ENCODE measurements around the gene PRXL2A.

Gene PRXL2A

DNA sequence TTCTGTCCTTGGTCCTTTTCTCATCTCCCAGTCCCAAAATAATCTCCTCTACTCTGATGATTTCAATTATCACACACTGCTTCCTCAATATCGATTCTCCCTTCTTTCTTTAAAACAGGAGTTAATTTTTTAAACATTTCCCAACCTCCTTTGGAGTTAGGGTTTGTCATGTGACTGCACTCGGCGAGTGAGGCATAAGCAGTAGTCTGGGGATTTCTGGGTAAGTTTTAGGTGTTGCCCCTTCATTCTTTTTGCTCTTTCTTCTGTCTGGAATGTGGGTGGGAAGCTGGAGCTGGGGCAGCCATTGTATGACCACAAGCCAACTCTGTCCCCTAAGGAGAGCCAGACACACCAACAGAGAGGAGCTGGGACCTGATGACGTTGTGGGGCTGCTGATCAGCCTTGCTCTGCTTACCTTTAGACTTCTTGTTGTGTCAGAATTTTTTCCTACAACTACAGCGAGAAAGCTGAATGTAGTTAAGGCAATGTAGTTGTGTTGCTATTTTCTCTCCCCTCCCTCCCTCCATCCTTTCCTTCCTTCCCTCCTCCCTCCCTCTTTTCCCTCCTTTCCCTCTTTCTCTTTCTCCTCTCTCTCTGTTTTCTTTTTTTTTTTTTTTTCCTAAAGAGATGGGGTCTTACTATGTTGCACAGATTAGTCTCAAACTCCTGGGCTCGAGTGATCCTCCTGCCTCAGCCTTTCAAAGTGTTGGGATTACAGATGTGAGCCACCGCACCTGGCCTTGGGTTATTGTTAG lies 39.3 kb downstream of the PRXL2A start:
- no peak for DNase-seq

DNA sequence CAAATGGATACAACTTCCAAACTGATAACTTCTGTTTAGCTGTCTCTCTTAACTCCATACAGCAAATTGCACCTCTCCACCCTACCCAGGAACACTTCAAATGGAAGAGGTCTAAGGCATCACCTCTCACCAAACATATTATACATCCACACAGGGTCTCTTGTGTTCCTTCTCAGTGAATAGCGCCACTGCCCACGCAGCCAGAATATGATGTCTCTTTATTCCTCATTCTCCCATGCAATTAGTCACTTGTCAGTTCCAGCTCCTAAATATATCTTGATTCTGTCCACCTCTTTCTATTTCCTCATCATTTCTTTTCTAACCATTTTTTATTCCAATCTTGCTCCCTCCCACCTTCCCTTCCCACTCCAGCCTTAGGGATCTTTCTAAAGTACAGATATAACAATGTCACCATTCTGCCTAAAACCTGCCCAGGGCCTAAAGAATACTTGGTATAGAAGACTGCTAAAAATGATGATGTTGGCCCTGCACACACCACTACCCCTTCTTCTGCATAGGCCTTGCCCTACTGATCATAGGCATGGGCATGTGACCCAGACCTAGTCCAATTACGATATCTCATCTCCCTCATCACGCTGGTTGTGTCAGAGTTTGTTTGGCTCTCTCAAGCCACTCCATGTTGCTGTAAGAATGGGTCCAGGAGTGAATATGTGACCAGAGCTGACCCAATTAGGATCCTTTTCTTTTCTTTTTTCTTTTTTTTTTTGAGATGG lies 40.0 kb downstream of the PRXL2A start:
- DNase-seq = no peak

DNA sequence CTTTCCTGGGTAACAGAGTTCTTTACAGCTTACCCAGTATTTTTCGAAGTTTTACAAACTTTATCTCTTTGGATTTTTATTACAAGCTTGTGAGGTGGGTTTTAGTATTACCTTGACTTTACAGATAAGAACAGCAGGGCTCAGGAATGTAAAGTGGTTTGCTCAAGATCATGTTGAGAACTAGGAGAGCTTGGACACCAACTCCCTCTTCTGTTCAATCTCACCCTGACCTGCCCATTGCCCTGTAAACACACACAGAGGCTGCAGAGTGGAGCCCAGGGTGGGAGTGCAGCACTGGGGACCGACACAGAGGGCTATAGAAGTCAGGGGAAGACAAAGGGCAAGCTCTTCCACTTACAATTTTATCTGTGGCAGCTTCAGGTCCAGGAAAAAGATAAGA lies 41.2 kb downstream of the PRXL2A start:
- DNase-seq = no peak

- DNase-seq = no peak
Measured at GRCh38 chr10:80451132-80451531, 42.8 kb downstream of the PRXL2A start.

DNA sequence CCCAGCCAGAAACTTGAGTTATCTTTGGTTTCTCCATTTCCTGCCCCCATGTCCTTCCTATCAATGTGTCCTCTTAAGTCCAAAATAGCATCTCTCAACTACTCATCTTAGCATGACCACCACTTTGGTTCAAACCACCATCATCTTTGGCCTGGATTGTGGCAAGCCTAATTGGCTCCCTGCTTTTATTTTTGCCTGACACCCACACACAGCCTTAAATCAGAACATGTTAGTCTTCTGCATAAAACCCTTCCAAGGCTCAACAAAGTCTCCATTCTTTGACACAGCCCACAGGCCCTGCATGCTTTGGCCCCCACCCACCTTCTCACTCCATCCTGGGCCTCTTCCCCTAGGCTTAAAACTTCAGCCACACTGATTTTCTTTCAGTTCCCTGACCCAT lies 43.7 kb downstream of the PRXL2A start:
- DNase-seq = no peak

DNA sequence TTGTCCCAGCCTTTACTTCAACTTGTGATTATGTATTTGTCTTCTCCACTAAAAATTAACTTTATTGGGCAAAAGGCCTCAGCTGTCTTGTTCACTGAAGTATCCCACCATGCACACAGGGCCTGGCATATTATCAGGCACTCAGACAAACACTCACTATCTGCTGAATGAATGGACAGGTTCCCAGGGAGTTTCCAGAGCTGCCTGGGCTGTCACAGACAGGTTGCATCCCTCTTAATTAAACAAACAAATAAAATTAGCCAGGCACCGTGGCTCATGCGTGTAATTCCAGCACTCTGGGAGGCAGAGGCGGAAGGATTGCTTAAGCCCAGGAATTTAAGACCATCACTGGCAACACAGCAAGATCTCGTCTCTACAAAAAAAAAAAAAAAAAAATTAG lies 44.3 kb downstream of the PRXL2A start:
- no peak for DNase-seq

DNA sequence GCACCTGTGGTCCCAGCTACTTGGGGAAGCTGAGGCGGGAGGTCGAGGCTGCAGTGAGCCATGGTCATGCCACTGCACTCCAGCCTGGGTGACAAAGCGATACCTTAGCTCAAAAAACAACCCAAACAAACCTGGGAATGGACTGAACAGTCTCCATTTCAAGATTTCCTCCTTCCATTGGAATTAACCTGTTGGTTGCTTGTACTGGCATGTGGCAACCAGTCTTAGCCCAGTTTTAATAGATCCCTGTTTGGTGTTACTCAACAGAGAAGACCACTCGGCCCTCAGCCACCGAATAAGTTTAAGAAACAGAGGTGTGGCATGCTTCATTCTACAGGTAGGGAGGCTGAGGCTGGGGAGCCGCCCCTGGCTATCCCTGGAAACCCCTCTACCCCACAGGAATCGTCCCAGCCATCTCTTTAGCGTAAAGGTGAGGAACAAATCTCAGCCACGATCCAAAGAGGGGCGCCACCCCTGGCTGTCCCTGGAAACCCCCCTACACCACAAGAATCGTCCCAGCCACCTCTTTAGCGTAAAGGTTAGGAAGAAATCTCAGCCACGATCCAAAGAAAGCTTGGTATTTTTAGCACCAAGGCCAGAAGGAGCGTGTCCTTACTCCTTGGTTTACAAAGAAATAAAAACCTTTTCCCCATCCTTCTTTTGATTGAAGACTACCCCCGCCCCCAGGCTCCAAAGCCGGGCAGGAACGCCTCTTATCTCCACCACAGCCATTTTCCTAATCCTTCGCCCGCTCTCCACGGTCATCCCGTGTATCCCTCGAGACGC lies 44.9 kb downstream of the PRXL2A start:
- no peak for DNase-seq

- DNase-seq = peak in 9 of 14 donors; percentile 32 to 91 (median 71)
Measured at GRCh38 chr10:80453842-80454512, 45.6 kb downstream of the PRXL2A start, which contains the start of gene TSPAN14. Gene TSPAN14 (plus strand): TSS chr10:80454310. CDS start chr10:80489234, 34,924 bp downstream.

DNA sequence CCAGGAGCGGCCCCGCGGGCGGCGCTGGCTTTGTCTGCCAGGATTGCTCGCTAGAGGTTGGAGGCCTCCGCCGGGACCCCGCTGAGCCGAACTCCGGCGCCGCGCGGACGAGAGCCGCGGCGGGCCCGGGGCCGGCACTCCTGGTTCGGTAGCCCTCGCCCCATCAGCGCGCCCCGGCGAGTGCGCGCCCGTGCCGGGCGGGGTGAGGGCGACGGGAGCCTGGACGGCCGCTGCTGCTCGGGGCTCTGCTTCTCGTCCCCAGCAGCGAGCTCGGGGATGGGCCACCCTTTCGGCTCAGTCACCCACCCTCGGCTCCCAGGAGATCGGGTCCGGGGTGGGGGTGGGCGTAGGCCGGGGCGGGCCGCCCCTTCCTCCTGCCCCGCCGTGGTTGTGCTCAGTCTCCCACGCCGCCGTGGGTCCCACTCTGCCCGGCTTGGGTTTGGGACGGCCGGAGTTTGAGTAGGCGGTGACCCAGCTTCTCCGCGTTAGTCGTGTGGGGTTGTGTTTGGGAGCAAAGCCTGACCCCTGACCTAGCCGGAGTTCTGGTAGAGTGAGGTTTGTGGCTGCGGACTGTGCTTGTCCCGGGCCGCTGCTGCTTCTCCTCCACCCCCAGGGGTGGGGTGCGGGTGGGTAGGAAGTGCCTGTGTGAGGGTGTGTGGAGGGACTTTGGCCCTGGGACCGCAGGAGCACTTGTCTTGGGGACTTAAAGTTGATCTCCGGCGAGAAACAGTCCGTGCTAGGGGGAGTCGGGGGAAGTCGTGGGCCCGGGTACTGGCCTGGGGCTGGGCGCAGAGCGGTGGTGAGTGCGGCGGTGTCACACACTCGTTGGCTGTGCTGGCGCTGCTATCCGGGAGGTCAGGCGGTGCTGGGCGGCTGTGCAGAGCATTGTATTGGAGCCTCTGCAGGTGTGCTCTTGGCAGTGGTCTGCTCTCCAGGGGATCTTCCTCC lies 46.4 kb downstream of the PRXL2A start:
- peak in 5 of 14 donors; percentile 28 to 54 (median 46) for DNase-seq

GRCh38 chr10:80455461-80456349 lies 47.4 kb downstream of the PRXL2A start:
- no peak for DNase-seq

- no peak for DNase-seq
Measured at GRCh38 chr10:80457554-80458262, 49.4 kb downstream of the PRXL2A start.

DNA sequence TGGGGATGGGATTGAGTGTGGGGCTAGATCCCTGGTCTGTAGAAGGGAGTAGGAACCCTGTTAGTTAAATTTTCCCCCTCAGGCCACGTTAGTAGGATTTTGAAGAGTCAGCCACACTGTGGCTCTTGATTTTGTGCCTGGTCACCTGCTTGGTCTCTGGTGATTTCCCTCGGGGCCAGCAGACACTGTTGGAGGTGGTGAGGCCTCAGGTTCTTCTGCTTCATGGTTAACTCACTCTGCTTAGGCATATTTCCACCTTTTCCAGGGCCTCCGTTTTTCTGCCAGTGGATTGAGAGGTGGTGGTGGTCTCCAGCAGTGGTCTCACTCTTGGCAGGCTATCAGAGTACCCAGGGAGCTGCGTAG lies 49.9 kb downstream of the PRXL2A start:
- DNase-seq = no peak

GRCh38 chr10:80458638-80459037 lies 50.3 kb downstream of the PRXL2A start:
- DNase-seq = no peak

DNA sequence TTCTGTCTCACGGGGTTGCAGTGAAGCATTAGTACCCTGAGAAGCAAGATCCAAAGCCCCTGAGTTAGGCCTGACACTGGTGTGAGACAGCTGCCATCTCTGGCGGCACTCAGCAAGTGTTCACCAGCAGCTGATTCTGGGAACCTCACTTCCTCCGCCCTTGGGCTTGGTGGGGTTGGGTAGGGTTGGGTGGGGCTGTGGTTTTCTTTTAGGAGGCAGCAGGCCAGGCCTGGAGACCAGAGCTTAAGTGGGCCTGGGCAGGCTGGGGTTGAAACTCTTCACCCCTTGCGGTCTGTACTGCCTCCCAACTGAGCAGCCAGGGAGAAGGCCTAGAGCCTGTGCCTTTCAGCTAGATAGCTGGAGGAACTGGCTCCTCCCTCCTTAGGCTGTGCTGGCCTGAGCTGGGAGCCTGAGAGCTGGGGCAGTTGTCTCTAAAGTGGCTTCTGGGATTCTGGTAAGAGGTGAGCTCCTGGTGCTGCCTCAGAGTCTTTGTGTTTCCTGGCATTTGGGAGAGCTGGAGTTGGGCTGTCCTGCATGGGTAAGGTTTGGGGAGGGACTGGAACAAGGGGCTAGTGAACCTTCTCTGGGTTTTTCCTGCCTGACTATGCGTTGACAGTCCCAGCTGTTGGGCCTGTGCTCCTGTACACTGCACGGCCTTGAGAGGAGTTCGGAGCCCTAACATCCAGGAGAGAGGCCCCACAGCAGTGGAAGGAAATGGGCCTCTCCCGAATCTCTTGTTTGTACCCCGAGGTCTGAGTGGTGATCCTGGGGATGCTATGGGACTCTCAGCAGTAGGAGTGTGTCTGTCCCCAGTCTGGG lies 50.9 kb downstream of the PRXL2A start:
- DNase-seq = peak in 3 of 14 donors; percentile 12 to 47 (median 21)

DNA sequence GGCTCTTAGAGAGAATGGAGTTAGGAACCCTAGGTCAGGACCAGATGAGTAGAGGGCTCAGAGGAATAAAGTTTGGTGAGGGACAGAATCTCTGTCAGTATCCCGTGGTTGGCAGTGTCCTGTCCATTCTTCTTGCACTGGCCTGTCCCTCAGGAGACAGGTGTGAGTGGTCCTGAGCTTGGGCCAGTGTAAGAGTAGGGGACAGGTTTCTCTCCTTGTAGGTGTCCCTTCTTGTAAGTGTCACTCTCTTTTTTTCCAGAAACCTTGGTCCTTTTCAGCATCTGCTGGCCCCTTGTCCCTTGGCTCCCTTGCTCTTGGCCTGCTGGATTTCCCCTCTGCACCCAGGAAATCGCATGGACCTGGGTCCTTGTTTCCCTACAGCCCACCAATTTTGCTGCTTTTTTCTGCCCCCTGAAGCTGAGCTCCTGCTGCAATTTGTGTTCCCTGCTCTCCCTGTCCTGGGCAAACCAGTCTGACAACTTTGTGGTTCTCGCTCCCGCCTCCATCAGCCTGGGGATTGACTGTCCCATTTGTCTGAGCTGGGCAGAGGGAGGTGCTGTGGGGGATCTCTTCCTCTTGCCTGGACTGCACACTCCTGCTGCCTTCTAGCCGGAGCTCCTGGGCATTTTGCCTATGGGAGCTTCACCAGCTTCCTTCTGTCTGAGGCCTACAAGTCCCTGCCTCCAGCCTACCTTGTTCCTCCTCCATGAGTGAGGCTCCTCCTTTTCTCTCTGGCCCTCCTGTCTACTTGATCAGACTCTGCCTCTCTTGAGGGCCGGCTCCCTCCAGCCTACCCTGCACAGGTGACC lies 52.3 kb downstream of the PRXL2A start:
- peak in 7 of 14 donors; percentile 22 to 57 (median 46) for DNase-seq

- DNase-seq = peak in 1 of 14 donors; percentile 52
Measured at GRCh38 chr10:80461208-80462183, 53.1 kb downstream of the PRXL2A start.
